H1 (cell line): ENCODE data around the gene WNK3. TPM values are rescaled to one million over a fixed set of nuclear protein-coding genes. Genes with fewer than 3 reads are reported as not detected.

Source experiments
- RNF2 ChIP-seq: fragments of 200-900, 300-1000 bp; sonication (generic); IDR thresholded peaks from 2 replicates; pipeline ENCODE4 v1.7.1; 2016; ENCODE audit warnings: borderline replicate concordance, low read depth, mild to moderate bottlenecking, antibody characterized with exemption, low read length; ENCODE audit not compliant: poor library complexity, severe bottlenecking; ENCODE audit errors: missing control alignments
- polyA plus RNA-seq, 7 experiments: library from polyadenylated mRNA; depleted of rRNA in 3 of 7; stranded (reverse) in 5 of 7; unstranded in 2 of 7; fragments of >200 nt in 5 of 7; fragments of 200-250 nt in 2 of 7; gene quantifications; 1 replicate in 5 of 7; 2 replicates in 1 of 7; 4 replicates in 1 of 7; pipeline versions ENCODE4 v1.2.1 to v1.2.3, GENCODE V29; 2011 to 2013; ENCODE audit warnings: missing spikeins in 2 of 7, mixed read lengths in 2 of 7
- total RNA-seq: library from RNA; stranded (reverse); fragmentation: NEBNext Ultra II Directional; extraction: Animal tissue kit (Norgen Biotek cat#: 25700); gene quantifications from 2 replicates; pipeline ENCODE4 v1.2.1, GENCODE V29; 2021
- TF ChIP-seq, protein P1 (sequence below): fragments of 300-600 bp; sonication (generic); IDR thresholded peaks from 2 replicates; pipeline ENCODE4 v1.7.1; 2012; ENCODE audit warnings: low read length, moderate library complexity, mild to moderate bottlenecking, inconsistent platforms; ENCODE audit not compliant: insufficient replicate concordance
- TF ChIP-seq, protein P2 (sequence below): IDR thresholded peaks from 2 replicates; pipeline ENCODE4 v1.6.1; 2011; ENCODE audit warnings: low read length, improper control_type of control experiment
- TF ChIP-seq, protein P3 (sequence below), 3 experiments: IDR thresholded peaks; 1 replicate in 2 of 3; 2 replicates in 1 of 3; pipeline versions ENCODE4 v1.5.1 to v1.6.1; 2011; ENCODE audit warnings: low read length in 3 of 3, mild to moderate bottlenecking in 3 of 3, inconsistent platforms in 2 of 3, low read depth in 1 of 3, moderate library complexity in 1 of 3; ENCODE audit not compliant: insufficient read depth in 1 of 3; ENCODE audit errors: control extremely low read depth in 1 of 3

Gene WNK3
- total and polyA plus RNA-seq, 2 of the 8 experiments (the other 6 are each of a cell fraction or from before 2014, with no cell fraction given), result 5.5 to 37.5 TPM

DNA sequence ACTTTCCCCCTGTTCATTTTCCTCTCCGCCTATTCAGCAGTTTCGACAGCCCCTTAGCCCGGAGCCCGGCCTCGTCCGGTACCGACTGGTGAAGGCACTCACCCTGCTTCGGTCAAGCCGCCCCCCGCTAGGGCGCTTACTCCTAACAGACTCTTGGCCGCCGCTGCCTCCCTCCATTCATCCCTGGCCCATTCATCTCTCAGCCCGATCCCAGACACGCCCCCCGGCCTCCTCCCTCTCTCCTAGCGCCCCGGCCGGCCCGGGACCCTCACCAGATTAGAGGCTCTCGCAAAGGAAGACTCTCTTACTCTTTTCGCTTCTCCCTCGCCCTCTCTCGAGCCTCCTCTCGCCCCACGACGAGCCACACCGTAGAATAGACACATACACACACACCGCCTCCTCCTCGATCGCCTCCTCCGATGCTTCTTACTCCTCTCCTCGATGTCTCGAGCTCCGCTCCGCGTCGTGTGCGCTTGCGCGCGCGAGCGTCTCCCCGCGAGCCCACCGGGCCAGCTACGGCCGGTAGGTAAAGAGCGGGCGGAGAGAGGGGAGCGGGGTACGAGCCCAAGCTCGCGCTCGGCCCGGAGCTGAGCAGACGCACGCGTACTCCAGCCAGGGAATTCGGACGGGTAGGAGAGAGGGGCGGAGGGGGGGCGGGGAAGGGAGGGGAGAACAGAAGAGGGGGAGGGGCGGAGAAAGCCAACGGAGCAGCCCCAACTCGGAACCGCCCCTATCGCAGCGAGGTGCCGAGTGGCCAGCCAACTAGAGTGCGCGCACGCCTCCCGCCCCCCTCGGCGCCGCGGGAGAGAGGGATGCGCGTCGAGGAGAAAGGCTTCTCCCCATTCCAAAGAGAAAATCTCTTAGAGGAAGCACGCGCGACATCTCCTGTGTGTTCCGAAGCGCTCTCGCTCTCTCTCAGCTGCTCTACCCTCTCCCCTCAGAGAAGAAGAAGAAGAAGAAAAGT, at the start of gene WNK3 (continued):
- TF ChIP-seq, protein P1, sequence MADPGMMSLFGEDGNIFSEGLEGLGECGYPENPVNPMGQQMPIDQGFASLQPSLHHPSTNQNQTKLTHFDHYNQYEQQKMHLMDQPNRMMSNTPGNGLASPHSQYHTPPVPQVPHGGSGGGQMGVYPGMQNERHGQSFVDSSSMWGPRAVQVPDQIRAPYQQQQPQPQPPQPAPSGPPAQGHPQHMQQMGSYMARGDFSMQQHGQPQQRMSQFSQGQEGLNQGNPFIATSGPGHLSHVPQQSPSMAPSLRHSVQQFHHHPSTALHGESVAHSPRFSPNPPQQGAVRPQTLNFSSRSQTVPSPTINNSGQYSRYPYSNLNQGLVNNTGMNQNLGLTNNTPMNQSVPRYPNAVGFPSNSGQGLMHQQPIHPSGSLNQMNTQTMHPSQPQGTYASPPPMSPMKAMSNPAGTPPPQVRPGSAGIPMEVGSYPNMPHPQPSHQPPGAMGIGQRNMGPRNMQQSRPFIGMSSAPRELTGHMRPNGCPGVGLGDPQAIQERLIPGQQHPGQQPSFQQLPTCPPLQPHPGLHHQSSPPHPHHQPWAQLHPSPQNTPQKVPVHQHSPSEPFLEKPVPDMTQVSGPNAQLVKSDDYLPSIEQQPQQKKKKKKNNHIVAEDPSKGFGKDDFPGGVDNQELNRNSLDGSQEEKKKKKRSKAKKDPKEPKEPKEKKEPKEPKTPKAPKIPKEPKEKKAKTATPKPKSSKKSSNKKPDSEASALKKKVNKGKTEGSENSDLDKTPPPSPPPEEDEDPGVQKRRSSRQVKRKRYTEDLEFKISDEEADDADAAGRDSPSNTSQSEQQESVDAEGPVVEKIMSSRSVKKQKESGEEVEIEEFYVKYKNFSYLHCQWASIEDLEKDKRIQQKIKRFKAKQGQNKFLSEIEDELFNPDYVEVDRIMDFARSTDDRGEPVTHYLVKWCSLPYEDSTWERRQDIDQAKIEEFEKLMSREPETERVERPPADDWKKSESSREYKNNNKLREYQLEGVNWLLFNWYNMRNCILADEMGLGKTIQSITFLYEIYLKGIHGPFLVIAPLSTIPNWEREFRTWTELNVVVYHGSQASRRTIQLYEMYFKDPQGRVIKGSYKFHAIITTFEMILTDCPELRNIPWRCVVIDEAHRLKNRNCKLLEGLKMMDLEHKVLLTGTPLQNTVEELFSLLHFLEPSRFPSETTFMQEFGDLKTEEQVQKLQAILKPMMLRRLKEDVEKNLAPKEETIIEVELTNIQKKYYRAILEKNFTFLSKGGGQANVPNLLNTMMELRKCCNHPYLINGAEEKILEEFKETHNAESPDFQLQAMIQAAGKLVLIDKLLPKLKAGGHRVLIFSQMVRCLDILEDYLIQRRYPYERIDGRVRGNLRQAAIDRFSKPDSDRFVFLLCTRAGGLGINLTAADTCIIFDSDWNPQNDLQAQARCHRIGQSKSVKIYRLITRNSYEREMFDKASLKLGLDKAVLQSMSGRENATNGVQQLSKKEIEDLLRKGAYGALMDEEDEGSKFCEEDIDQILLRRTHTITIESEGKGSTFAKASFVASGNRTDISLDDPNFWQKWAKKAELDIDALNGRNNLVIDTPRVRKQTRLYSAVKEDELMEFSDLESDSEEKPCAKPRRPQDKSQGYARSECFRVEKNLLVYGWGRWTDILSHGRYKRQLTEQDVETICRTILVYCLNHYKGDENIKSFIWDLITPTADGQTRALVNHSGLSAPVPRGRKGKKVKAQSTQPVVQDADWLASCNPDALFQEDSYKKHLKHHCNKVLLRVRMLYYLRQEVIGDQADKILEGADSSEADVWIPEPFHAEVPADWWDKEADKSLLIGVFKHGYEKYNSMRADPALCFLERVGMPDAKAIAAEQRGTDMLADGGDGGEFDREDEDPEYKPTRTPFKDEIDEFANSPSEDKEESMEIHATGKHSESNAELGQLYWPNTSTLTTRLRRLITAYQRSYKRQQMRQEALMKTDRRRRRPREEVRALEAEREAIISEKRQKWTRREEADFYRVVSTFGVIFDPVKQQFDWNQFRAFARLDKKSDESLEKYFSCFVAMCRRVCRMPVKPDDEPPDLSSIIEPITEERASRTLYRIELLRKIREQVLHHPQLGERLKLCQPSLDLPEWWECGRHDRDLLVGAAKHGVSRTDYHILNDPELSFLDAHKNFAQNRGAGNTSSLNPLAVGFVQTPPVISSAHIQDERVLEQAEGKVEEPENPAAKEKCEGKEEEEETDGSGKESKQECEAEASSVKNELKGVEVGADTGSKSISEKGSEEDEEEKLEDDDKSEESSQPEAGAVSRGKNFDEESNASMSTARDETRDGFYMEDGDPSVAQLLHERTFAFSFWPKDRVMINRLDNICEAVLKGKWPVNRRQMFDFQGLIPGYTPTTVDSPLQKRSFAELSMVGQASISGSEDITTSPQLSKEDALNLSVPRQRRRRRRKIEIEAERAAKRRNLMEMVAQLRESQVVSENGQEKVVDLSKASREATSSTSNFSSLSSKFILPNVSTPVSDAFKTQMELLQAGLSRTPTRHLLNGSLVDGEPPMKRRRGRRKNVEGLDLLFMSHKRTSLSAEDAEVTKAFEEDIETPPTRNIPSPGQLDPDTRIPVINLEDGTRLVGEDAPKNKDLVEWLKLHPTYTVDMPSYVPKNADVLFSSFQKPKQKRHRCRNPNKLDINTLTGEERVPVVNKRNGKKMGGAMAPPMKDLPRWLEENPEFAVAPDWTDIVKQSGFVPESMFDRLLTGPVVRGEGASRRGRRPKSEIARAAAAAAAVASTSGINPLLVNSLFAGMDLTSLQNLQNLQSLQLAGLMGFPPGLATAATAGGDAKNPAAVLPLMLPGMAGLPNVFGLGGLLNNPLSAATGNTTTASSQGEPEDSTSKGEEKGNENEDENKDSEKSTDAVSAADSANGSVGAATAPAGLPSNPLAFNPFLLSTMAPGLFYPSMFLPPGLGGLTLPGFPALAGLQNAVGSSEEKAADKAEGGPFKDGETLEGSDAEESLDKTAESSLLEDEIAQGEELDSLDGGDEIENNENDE, result no peak
- TF ChIP-seq, protein P2, sequence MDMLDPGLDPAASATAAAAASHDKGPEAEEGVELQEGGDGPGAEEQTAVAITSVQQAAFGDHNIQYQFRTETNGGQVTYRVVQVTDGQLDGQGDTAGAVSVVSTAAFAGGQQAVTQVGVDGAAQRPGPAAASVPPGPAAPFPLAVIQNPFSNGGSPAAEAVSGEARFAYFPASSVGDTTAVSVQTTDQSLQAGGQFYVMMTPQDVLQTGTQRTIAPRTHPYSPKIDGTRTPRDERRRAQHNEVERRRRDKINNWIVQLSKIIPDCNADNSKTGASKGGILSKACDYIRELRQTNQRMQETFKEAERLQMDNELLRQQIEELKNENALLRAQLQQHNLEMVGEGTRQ, result no peak
- TF ChIP-seq RNF2, result no peak
- TF ChIP-seq, protein P3, sequence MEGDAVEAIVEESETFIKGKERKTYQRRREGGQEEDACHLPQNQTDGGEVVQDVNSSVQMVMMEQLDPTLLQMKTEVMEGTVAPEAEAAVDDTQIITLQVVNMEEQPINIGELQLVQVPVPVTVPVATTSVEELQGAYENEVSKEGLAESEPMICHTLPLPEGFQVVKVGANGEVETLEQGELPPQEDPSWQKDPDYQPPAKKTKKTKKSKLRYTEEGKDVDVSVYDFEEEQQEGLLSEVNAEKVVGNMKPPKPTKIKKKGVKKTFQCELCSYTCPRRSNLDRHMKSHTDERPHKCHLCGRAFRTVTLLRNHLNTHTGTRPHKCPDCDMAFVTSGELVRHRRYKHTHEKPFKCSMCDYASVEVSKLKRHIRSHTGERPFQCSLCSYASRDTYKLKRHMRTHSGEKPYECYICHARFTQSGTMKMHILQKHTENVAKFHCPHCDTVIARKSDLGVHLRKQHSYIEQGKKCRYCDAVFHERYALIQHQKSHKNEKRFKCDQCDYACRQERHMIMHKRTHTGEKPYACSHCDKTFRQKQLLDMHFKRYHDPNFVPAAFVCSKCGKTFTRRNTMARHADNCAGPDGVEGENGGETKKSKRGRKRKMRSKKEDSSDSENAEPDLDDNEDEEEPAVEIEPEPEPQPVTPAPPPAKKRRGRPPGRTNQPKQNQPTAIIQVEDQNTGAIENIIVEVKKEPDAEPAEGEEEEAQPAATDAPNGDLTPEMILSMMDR (IDR thresholded peaks at IDR 0.05; ENCODE audit: control extremely low read depth in 1 of 3, insufficient read depth in 1 of 3, low read depth in 1 of 3, low read length in 3 of 3), result no peak
